Neural progenitor cell (in vitro differentiated cells): Measurements from ENCODE around the gene LMF2.

Experiments used
- EZH2 ChIP-seq: fragments of 200-600 bp; sonication (generic); IDR thresholded peaks from 2 replicates; pipeline ENCODE4 v1.6.1; 2017; ENCODE audit warnings: antibody characterized with exemption, mild to moderate bottlenecking, moderate library complexity
- EZH2phosphoT487 ChIP-seq: fragments of 200-600 bp; sonication (generic); IDR thresholded peaks from 2 replicates; pipeline ENCODE4 v1.6.1; 2017; ENCODE audit warnings: antibody characterized with exemption
- TF ChIP-seq, protein P1 (sequence below): fragments of 200-600 bp; sonication (generic); IDR thresholded peaks from 2 replicates; pipeline ENCODE4 v1.5.1; 2017; ENCODE audit warnings: antibody characterized with exemption, mild to moderate bottlenecking

- TF ChIP-seq, protein P1, sequence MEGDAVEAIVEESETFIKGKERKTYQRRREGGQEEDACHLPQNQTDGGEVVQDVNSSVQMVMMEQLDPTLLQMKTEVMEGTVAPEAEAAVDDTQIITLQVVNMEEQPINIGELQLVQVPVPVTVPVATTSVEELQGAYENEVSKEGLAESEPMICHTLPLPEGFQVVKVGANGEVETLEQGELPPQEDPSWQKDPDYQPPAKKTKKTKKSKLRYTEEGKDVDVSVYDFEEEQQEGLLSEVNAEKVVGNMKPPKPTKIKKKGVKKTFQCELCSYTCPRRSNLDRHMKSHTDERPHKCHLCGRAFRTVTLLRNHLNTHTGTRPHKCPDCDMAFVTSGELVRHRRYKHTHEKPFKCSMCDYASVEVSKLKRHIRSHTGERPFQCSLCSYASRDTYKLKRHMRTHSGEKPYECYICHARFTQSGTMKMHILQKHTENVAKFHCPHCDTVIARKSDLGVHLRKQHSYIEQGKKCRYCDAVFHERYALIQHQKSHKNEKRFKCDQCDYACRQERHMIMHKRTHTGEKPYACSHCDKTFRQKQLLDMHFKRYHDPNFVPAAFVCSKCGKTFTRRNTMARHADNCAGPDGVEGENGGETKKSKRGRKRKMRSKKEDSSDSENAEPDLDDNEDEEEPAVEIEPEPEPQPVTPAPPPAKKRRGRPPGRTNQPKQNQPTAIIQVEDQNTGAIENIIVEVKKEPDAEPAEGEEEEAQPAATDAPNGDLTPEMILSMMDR, result no peak
- no peak for TF ChIP-seq EZH2
- no peak for TF ChIP-seq EZH2phosphoT487
Observed at GRCh38 chr22:50487290-50488005, 20.1 kb downstream of the LMF2 start.
